ENCODE results near the gene COL26A1.

- no peak for TF ChIP-seq CTCF (IDR thresholded peaks at IDR 0.05)
- no peak for TF ChIP-seq POLR2A (IDR thresholded peaks at IDR 0.05)
- TF ChIP-seq POLR2AphosphoS5 (IDR thresholded peaks at IDR 0.05), result no peak
Measured at GRCh38 chr7:101531726-101532357, 169.2 kb downstream of the COL26A1 start.
